NOMO-1 treated with dmso at 0.1 percent for 144 hours (cell line): ENCODE measurements around the gene THSD4.
"Not testable (repeated sequence)": the region's sequence is repeated elsewhere in the genome, so short reads cannot be mapped to it uniquely, and the experiment has no call there.

ENCODE experiments used
- DNase-seq: peaks from one replicate; lab custom pipeline; 2025; ENCODE audit not compliant: unreplicated experiment; lab: John Stamatoyannopoulos, UW

The THSD4 gene

GRCh38 chr15:71319424-71319823, 204.2 kb downstream of the THSD4 start:
- not testable (repeated sequence) for DNase-seq

- no peak for DNase-seq
Observed at GRCh38 chr15:71319935-71320334, 204.7 kb downstream of the THSD4 start.

DNA sequence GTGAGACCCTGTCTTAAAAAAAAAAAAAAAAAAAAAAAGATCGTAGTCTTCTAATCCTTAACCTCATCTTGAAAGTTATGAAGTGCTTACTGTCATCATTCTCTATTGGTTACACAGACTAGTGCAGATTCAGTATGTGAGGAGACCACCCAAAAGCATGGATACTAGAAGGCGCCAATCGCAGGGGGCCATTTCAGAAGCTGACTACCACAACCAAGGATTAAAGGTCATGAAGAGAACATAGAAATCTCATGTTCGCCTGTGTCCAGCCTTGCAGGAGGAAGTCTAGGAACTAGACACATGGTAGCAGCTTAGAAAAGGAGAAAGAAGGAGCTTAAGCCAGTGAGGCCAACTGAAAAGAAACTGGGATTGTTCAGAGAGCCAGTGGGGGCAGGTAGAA, 207.8 kb downstream of the THSD4 start:
- DNase-seq: no peak

DNA sequence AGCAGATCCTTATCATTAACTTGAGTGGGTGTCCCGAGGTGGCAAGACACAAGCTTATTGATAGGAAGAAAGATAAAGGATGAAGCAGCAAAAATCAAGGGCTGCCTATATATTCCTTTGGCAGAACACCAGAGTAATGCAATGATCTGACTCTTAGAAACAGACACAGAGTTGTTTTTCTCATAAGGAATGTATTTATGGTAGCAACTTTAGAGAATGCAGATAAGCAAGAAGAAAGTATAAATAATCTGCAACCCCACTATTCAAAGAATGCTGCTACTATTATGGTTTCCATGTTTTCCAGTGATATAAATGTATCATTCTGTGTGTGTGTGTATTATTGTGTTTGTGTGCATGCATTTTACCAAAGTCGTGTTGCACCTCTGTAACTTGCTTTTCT, 208.3 kb downstream of the THSD4 start:
- no peak for DNase-seq

DNA sequence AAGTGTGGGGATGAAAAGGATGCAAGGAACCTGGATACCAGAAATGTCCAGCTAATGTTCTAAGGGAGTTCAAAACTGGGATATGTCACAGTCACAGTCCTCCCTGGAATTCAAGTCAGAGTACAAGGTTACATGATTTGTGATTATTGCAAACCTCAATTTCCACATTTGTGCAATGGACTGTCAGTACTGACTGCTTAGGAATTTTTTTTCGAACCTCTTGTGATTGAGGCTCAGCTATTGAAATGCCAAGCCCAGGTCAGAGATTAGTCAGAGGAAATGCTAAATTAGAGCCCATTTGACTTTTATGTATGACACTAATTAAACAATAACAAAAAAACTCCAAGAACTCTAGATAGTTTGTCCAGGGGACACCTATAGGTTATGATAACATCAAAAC, 210.2 kb downstream of the THSD4 start:
- no peak for DNase-seq

DNA sequence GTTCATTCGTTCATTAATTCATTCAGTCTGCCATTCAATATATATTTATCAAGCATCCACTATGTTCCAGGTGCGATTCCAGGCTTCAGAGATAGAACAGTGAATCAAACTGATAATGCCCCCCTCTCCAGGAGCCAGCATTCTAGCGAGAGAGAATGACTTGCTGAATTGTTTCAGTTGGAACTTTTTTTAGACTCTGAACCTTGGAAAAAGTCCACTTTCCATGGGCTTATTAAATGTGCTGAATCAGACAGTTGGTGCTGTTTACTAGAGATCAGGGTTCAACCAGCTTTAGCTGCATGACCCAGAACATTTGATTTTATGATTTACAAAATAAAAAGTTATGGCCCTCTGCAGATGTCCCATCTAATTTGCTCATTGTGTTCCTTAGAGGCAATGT, 213.2 kb downstream of the THSD4 start:
- no peak for DNase-seq

- no peak for DNase-seq
Observed at GRCh38 chr15:71329041-71329440, 213.8 kb downstream of the THSD4 start.

GRCh38 chr15:71329497-71330260, 214.4 kb downstream of the THSD4 start:
- DNase-seq: no peak

GRCh38 chr15:71330638-71331162, 215.4 kb downstream of the THSD4 start:
- no peak for DNase-seq

- no peak for DNase-seq
Observed at GRCh38 chr15:71331173-71331572, 215.9 kb downstream of the THSD4 start.

- DNase-seq: no peak
Observed at GRCh38 chr15:71332431-71333004, 217.2 kb downstream of the THSD4 start.

DNA sequence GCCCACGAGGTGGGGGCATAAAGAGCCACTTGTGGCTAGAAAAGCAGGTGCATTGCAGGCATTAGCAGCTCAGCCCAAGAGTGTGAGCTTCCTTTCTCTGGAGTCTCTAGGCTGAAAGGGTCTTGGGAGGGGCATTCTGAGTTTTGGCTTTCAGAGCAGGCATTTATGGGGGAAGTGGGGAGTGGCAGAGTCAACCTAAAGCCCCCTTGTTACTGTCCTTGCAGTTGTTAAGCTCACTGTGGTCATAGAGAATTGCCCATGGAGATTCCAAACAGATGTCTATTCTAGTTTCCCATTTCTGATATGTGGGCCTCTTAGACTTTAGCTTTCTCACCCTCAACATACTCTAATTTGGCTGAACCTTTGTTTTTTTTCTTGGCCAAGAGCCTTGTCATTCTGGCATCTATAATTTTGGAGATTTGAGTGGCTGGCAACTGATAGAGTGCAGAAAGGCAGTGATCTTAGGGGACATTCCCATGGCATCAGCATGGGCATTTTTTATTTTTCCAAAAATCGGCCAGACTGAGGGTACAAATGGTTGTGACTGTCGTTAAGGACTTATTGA, 217.9 kb downstream of the THSD4 start:
- no peak for DNase-seq

DNA sequence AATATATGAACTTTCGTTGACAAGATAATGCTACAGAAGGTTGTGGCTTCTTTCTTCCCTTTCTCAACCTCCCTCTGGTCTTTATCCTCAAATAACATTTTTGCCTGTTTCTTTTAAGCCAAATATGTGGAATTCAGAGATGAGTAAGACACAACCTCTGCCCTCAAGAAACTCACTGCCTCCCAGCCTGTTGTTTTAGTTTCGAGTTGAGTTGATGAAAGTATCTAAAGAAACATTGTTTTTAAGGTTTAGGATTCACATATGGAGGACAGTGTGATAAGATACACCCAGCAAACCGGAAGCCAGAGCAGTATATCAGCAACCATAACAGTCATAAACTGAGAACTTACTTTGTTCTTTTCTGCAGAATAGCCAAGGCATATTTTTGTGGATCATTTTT, 218.6 kb downstream of the THSD4 start:
- no peak for DNase-seq

GRCh38 chr15:71334434-71334833, 219.2 kb downstream of the THSD4 start:
- no peak for DNase-seq

DNA sequence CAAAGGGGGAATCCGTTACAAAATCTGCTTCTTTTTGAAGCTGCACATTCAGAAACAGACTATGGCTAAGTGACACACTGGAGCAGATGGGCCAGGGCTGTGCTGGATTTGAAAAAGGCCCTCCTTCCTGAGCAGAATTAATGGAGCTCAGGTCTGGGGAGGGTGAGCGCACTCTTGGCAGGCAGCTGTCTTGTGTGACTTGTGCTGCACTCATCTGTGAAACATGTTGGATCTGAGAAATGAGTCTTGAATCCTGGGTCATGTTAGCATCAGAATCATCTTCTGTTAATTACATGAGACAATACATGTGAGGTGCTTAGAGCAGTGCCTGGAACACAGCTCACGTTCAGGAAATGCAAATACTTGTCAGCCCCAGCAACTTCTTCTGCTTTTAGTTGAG, 219.6 kb downstream of the THSD4 start:
- DNase-seq: no peak

GRCh38 chr15:71335591-71335990, 220.3 kb downstream of the THSD4 start:
- no peak for DNase-seq

- DNase-seq: no peak
Observed at GRCh38 chr15:71336671-71337070, 221.4 kb downstream of the THSD4 start.

GRCh38 chr15:71337197-71337845, 222.1 kb downstream of the THSD4 start:
- no peak for DNase-seq

DNA sequence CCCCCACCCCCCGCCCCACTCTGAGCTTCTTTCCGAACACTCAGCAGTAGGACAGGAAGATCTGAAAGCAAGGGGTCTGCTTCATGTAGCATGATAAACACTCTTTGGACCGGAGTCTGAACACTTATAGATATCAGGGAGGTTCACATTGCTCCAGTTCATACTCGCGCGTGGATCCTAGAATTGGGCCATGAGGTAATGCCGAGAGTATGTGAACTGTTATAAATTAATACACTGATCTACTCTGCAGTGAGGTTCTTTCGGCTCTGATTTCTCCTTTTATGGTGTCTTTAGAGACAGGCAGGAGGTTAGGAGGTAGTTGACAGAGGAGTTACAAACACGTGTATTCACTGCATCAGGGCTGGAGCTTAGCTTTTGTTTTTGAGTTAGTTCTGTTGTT, 223.0 kb downstream of the THSD4 start:
- no peak for DNase-seq

DNA sequence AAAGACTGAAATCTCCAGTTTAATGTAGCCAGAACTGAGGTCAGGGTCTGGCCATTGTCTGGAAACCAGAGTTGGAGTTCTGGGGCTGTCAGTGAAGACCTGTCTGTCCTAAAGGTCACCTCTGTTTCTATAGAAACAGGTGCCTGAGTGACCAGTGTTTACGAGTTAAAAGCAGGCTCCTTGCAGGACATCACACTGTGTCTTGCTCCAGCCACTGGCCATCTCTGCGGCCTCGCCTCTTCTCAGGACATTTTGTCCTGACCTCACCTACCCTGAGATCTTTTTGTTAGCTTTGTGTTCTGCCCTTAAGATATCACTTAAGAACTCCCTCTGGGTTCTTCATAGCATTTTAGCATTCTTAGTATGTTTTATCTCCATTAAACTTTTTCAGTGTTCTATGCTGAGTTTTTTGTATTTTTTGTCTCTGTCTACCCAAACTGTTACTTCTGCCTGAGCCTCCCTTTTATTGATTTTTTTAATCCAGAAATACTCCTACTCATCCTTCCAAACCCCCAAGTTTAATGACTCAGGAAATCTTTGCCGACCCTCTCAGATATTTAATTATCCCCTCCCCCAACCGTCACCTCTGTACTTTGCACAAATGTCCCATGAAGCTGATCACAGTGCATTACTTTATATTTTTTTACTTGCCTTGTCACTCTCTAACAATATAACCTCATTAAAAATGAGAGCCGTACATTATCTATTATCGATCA, 223.7 kb downstream of the THSD4 start:
- DNase-seq: no peak
